ENCODE results near the gene JAM3.

- no peak for TF ChIP-seq EZH2 (IDR thresholded peaks at IDR 0.05; ENCODE audit: low read depth)
- TF ChIP-seq, protein P1, sequence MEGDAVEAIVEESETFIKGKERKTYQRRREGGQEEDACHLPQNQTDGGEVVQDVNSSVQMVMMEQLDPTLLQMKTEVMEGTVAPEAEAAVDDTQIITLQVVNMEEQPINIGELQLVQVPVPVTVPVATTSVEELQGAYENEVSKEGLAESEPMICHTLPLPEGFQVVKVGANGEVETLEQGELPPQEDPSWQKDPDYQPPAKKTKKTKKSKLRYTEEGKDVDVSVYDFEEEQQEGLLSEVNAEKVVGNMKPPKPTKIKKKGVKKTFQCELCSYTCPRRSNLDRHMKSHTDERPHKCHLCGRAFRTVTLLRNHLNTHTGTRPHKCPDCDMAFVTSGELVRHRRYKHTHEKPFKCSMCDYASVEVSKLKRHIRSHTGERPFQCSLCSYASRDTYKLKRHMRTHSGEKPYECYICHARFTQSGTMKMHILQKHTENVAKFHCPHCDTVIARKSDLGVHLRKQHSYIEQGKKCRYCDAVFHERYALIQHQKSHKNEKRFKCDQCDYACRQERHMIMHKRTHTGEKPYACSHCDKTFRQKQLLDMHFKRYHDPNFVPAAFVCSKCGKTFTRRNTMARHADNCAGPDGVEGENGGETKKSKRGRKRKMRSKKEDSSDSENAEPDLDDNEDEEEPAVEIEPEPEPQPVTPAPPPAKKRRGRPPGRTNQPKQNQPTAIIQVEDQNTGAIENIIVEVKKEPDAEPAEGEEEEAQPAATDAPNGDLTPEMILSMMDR (conservative IDR thresholded peaks at IDR 0.05) = no peak
Measured at GRCh38 chr11:134126217-134126822, 57.4 kb downstream of the JAM3 start.
